ENCODE results near the gene L3MBTL3. TPM values are rescaled to one million over a fixed set of nuclear protein-coding genes. Genes with fewer than 3 reads are reported as not detected.

L3MBTL3 gene
- total RNA-seq, 2 donors from 2014 or later = 1.8 to 3.1 TPM

DNA sequence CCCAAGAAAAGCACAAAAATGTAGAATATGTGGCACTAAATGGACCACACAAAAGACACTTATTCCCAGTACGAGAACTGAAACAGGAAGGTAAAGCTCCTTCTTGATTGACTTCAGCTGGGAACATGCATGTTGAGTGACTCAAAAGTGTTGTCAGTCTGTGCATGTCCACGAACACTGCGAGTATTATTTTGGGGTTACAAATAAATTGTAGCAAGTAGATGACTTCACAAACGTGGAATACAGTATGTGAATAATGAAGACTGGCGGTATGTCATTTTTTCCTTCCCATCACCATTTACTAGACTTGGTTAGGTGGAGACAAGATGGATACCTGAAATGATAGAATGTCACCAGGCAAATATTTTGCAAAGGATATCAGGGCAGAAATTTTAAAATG, 45.4 kb downstream of the L3MBTL3 start:
- H3K36me3 ChIP-seq = peaks cover 4% of the 10 kb centered on the region
- TF ChIP-seq, protein P1, sequence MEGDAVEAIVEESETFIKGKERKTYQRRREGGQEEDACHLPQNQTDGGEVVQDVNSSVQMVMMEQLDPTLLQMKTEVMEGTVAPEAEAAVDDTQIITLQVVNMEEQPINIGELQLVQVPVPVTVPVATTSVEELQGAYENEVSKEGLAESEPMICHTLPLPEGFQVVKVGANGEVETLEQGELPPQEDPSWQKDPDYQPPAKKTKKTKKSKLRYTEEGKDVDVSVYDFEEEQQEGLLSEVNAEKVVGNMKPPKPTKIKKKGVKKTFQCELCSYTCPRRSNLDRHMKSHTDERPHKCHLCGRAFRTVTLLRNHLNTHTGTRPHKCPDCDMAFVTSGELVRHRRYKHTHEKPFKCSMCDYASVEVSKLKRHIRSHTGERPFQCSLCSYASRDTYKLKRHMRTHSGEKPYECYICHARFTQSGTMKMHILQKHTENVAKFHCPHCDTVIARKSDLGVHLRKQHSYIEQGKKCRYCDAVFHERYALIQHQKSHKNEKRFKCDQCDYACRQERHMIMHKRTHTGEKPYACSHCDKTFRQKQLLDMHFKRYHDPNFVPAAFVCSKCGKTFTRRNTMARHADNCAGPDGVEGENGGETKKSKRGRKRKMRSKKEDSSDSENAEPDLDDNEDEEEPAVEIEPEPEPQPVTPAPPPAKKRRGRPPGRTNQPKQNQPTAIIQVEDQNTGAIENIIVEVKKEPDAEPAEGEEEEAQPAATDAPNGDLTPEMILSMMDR (IDR thresholded peaks at IDR 0.05) = no peak
- no peaks in the 10 kb centered on the region for H3K9me3 ChIP-seq
- H3K27ac ChIP-seq = no peak overlapping the region
- no peak for DNase-seq (ENCODE audit: low spot score)
- H3K4me3 ChIP-seq = no peak overlapping the region
- no peaks in the 10 kb centered on the region for H3K27me3 ChIP-seq
- H3K4me1 ChIP-seq = no peaks in the 10 kb centered on the region

DNA sequence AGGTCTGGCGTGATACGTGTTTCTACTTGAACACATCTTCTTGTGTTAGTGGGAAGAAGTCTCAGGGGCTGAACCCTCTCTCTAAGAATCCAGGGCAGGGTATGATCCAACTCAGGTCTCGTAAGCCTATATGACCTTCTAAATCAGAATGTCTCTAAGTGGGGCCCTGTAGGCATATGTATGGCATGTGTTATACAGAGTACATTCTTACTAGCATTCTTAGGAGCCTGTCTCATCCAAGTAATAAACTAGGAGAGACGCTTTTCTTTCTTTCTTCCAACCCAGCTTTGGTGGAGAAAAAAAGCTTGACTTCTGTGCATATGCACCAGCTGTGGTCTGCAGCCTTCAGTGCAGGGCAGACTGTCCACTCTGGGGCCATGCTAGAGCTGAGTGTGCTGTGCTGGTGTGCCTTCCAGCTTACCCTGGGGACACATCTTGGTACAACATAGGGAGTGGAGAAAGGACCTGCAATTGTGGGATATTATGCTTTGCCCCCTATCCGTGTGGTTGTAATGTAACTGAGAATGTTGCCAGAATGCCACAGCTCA, 47.3 kb downstream of the L3MBTL3 start:
- Histone ChIP-seq H3K27me3 (no peaks in the 10 kb centered on the region), H3K36me3 (peaks cover 4% of the 10 kb centered on the region), H3K27ac (no peak overlapping the region), H3K4me1 (no peaks in the 10 kb centered on the region), H3K4me3 (no peak overlapping the region), H3K9me3 (no peaks in the 10 kb centered on the region)
- TF ChIP-seq, protein P1 (IDR thresholded peaks at IDR 0.05) = no peak
- DNase-seq (ENCODE audit: low spot score) = no peak

DNA sequence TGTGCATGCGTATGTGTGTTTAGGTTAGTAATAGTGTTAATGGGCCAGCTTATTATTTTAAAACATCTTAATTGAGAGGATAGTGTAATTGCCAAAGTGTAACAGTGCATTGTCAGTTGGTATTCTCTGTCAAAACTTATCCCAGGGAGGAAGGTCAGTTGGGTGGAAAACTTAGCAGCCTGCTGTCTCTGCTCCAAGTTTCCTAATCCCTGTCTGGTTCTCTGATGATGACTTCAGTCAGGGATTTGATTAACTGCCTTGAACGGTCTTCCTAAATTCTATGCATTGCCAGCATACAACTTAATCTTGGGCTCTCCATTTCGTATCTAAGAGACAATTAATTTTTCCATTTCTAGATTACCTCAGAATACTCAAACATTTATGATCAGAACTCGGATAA, 51.1 kb downstream of the L3MBTL3 start:
- Histone ChIP-seq H3K4me3 (no peak overlapping the region), H3K27me3 (no peaks in the 10 kb centered on the region)
- no peak for DNase-seq (ENCODE audit: low spot score)

DNA sequence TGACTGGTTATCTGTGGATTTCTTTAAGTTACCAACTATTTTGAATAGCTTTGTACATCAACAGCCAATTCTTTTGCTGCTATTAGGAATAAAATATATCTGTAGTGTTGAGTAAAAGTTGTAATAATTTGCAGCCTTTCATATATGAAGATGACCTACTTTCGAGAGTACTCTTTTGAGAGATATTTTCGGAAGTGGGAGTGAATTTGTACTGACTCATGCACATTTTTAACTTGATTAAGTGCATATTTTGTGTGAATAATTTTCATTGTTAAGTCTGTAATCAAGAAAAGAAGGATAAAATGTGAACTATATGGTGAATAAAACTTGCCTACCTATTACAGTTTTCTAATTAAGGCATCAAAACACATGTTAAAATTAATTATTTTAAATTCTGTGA, 51.9 kb downstream of the L3MBTL3 start:
- Histone ChIP-seq H3K36me3 (no peaks in the 10 kb centered on the region), H3K4me3 (no peak overlapping the region), H3K27ac (no peak overlapping the region), H3K4me1 (no peaks in the 10 kb centered on the region), H3K9me3 (no peaks in the 10 kb centered on the region), H3K27me3 (no peaks in the 10 kb centered on the region)
- TF ChIP-seq, protein P1 (IDR thresholded peaks at IDR 0.05) = no peak
- no peak for DNase-seq (ENCODE audit: low spot score)

More for the DNA sequence above, 51.1 kb downstream of the L3MBTL3 start:
- Histone ChIP-seq H3K36me3 (no peaks in the 10 kb centered on the region), H3K9me3 (no peaks in the 10 kb centered on the region), H3K4me1 (no peaks in the 10 kb centered on the region), H3K27ac (no peak overlapping the region)
- TF ChIP-seq, protein P1 (IDR thresholded peaks at IDR 0.05) = no peak

DNA sequence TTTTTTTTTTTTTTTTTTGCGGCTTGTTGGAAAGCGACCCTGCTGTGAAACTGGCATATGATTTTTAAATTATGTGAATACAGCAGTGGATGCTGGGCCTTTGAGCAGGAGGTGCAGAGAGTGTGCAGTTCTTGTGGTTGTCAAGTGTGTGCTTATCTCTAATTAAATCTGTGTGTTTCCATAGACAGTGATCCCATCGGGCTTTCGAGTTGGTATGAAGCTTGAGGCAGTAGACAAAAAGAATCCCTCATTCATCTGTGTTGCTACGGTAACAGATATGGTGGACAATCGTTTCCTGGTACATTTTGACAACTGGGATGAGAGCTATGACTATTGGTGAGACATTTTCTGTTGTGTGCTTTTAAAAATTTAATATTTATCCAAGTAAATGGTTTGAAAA, 52.4 kb downstream of the L3MBTL3 start:
- TF ChIP-seq, protein P1 (IDR thresholded peaks at IDR 0.05) = no peak

DNA sequence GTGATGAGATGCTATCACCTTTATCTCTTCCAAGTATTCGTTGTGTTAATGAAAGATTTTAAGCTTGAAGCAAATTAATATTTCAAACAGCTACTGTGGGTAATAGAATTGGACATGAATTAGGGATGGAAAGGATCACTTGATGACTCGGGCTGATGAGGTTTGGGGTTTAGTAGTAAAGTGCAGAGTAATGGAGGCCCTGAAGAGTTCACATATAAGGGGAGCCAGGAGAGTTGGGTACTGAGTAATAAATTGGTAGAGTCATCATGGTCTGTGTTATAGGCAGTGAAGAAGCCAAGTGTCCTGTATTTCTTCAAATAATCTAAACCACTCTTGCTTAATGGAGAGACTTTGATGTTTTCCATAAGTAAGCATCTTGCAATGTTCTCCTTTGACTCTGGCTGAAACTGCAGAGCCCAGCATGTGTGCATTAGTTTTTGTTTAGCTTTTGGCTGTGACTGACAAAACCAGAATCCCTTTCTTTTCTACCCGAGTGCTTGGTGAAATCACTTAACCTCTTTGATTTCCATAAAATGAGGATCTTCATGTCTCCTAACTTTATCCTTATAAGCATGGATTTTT, 57.6 kb downstream of the L3MBTL3 start:
- Histone ChIP-seq H3K27ac (no peak overlapping the region), H3K36me3 (no peaks in the 10 kb centered on the region), H3K4me3 (no peak overlapping the region), H3K27me3 (no peaks in the 10 kb centered on the region), H3K4me1 (no peaks in the 10 kb centered on the region), H3K9me3 (no peaks in the 10 kb centered on the region)
- DNase-seq (ENCODE audit: low spot score) = no peak
- TF ChIP-seq, protein P1 (IDR thresholded peaks at IDR 0.05) = no peak

More for the DNA sequence above, 52.4 kb downstream of the L3MBTL3 start:
- Histone ChIP-seq H3K4me3 (no peak overlapping the region), H3K9me3 (no peaks in the 10 kb centered on the region), H3K4me1 (no peaks in the 10 kb centered on the region), H3K36me3 (no peaks in the 10 kb centered on the region), H3K27me3 (no peaks in the 10 kb centered on the region), H3K27ac (no peak overlapping the region)
- no peak for DNase-seq (ENCODE audit: low spot score)
